ENCODE data around the gene PTGES2. TPM values are rescaled to one million over a fixed set of nuclear protein-coding genes. Genes with fewer than 3 reads are reported as not detected.
A peak's percentile ranks its signal among the peaks of the same experiment; 100 is the strongest.

The PTGES2 gene
- total and polyA plus RNA-seq, 2 of the 13 experiments (the other 11 are each of a cell fraction or from before 2014, with no cell fraction given) = 63.7 to 79.8 TPM

DNA sequence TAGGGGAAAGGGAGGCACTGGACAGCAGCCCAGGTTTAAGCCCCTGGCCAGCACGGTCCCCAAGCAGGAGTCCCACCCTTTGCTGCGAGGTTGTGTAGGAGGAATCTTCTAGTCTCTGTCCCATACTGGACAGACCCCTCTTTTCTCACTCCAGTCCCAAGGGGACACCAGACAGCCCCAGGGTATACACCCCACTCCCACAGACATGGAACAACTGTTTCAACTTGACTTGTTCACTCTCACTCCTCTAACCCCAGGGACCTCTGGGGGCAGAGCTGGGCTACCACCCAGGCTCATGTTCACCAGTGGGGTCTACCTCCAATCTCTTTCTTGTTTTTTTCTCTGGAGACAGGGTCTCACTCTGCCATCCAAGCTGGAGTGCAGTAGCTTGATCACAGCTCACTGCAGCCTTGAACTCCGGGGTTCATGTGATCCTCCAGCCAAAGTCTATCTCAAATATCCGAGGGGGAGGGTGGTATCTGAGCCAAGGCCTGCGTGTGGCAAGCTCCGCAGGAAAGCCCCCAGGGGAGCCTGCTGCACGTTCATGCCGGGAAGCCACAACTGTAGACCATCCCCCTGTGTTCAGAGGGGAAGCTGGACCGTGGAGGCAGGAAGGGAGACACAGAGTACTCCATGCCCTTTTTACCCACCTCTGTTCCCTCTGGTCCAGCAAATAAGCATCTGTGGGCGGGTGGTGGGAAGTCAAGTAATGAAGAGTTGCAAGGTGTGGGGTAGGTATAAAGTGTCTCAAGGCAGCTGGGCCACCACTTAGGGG is 1.8 kb downstream of the PTGES2 start (continued):
- TF ChIP-seq, protein P1, sequence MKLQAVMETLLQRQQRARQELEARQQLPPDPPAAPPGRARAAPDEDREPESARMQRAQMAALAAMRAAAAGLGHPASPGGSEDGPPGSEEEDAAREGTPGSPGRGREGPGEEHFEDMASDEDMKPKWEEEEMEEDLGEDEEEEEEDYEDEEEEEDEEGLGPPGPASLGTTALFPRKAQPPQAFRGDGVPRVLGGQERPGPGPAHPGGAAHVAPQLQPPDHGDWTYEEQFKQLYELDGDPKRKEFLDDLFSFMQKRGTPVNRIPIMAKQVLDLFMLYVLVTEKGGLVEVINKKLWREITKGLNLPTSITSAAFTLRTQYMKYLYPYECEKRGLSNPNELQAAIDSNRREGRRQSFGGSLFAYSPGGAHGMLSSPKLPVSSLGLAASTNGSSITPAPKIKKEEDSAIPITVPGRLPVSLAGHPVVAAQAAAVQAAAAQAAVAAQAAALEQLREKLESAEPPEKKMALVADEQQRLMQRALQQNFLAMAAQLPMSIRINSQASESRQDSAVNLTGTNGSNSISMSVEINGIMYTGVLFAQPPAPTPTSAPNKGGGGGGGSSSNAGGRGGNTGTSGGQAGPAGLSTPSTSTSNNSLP (IDR thresholded peaks at IDR 0.05; ENCODE audit: low read depth, low read length) = no peak
- TF ChIP-seq GPN1 (CRISPR knock-in tag; IDR thresholded peaks at IDR 0.05; ENCODE audit: borderline replicate concordance) (no peak), MNT (IDR thresholded peaks at IDR 0.05) (no peak), CCDC6 (CRISPR knock-in tag; IDR thresholded peaks at IDR 0.05) (no peak), ZNF510 (CRISPR knock-in tag; IDR thresholded peaks at IDR 0.05; ENCODE audit: low read depth) (no peak), ISL2 (CRISPR knock-in tag; IDR thresholded peaks at IDR 0.05) (no peak), ZNF484 (CRISPR knock-in tag; IDR thresholded peaks at IDR 0.05; ENCODE audit: borderline replicate concordance, low read depth) (no peak), ZNF225 (CRISPR knock-in tag; IDR thresholded peaks at IDR 0.05) (no peak), ZNF558 (CRISPR knock-in tag; IDR thresholded peaks at IDR 0.05; ENCODE audit: borderline replicate concordance) (no peak), ZFYVE20 (CRISPR knock-in tag; IDR thresholded peaks at IDR 0.05; ENCODE audit: borderline replicate concordance, low read depth) (no peak), SIN3A (IDR thresholded peaks at IDR 0.05; ENCODE audit: borderline replicate concordance, low read depth, low read length) (no peak), ZNF552 (CRISPR knock-in tag; IDR thresholded peaks at IDR 0.05; ENCODE audit: borderline replicate concordance) (no peak), ZNF143 (CRISPR knock-in tag; IDR thresholded peaks at IDR 0.05) (no peak), FOXA3 (CRISPR knock-in tag; IDR thresholded peaks at IDR 0.05) (no peak), DRAP1 (CRISPR knock-in tag; IDR thresholded peaks at IDR 0.05) (no peak), ZNF615 (CRISPR knock-in tag; IDR thresholded peaks at IDR 0.05; ENCODE audit: borderline replicate concordance) (no peak)
- TF ChIP-seq, protein P2, sequence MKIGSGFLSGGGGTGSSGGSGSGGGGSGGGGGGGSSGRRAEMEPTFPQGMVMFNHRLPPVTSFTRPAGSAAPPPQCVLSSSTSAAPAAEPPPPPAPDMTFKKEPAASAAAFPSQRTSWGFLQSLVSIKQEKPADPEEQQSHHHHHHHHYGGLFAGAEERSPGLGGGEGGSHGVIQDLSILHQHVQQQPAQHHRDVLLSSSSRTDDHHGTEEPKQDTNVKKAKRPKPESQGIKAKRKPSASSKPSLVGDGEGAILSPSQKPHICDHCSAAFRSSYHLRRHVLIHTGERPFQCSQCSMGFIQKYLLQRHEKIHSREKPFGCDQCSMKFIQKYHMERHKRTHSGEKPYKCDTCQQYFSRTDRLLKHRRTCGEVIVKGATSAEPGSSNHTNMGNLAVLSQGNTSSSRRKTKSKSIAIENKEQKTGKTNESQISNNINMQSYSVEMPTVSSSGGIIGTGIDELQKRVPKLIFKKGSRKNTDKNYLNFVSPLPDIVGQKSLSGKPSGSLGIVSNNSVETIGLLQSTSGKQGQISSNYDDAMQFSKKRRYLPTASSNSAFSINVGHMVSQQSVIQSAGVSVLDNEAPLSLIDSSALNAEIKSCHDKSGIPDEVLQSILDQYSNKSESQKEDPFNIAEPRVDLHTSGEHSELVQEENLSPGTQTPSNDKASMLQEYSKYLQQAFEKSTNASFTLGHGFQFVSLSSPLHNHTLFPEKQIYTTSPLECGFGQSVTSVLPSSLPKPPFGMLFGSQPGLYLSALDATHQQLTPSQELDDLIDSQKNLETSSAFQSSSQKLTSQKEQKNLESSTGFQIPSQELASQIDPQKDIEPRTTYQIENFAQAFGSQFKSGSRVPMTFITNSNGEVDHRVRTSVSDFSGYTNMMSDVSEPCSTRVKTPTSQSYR (CRISPR knock-in tag; IDR thresholded peaks at IDR 0.05; ENCODE audit: borderline replicate concordance) = peak; percentile 53; the same call in 1 of the 2 replicates
- TF ChIP-seq, protein P3, sequence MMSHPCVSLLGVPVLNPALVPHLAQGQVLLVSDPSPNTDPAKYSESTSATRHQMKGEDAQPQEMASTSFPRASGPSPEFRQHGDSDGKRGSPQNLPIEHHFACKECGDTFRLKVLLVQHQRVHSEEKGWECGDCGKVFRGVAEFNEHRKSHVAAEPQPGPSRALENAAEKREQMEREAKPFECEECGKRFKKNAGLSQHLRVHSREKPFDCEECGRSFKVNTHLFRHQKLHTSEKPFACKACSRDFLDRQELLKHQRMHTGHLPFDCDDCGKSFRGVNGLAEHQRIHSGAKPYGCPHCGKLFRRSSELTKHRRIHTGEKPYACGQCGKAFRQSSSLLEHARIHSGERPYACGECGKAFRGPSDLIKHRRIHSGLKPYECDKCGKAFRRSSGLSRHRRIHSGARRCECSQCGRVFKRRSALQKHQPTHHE (CRISPR knock-in tag; IDR thresholded peaks at IDR 0.05; ENCODE audit: borderline replicate concordance) = no peak
- TF ChIP-seq, protein P4, sequence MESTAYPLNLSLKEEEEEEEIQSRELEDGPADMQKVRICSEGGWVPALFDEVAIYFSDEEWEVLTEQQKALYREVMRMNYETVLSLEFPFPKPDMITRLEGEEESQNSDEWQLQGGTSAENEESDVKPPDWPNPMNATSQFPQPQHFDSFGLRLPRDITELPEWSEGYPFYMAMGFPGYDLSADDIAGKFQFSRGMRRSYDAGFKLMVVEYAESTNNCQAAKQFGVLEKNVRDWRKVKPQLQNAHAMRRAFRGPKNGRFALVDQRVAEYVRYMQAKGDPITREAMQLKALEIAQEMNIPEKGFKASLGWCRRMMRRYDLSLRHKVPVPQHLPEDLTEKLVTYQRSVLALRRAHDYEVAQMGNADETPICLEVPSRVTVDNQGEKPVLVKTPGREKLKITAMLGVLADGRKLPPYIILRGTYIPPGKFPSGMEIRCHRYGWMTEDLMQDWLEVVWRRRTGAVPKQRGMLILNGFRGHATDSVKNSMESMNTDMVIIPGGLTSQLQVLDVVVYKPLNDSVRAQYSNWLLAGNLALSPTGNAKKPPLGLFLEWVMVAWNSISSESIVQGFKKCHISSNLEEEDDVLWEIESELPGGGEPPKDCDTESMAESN (CRISPR knock-in tag; conservative IDR thresholded peaks at IDR 0.05) = no peak
